ENCODE measurements around the gene HOXC9.

Gene HOXC9

DNA sequence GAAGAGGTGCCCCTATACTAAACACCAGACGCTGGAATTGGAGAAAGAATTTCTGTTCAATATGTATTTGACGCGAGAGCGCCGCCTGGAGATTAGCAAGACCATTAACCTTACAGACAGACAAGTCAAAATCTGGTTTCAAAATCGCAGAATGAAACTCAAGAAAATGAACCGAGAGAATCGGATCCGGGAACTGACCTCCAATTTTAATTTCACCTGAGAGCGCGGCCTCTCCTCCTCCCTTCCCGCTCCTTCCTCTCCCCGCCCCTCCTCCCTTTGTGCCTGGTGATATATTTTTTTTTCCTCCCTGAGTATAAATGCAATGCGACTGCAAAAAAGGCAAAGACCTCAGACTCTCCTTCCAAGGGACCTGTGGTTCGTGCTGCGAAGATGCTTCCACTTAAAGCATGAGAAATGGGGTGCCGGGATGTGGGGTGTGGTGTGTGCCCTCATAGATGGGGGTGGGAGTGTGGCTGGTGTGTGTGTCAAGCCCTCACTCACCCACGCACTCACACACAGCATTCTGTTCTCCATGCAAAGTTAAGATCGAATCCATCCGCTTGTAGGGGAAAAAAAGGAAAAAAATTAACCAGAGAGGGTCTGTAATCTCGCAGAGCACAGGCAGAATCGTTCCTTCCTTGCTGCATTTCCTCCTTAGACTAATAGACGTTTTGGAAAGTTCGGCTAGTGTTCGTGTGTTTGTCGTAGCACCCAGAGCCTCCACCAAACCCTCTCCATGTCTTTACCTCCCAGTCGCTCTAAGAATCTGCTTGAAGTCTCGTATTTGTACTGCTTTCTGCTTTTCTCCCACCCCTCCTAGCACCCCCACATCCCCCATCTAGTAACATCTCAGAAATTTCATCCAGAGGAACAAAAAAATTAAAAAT is 10.5 kb upstream of the HOXC9 start:
- DNase-seq: no peak

DNA sequence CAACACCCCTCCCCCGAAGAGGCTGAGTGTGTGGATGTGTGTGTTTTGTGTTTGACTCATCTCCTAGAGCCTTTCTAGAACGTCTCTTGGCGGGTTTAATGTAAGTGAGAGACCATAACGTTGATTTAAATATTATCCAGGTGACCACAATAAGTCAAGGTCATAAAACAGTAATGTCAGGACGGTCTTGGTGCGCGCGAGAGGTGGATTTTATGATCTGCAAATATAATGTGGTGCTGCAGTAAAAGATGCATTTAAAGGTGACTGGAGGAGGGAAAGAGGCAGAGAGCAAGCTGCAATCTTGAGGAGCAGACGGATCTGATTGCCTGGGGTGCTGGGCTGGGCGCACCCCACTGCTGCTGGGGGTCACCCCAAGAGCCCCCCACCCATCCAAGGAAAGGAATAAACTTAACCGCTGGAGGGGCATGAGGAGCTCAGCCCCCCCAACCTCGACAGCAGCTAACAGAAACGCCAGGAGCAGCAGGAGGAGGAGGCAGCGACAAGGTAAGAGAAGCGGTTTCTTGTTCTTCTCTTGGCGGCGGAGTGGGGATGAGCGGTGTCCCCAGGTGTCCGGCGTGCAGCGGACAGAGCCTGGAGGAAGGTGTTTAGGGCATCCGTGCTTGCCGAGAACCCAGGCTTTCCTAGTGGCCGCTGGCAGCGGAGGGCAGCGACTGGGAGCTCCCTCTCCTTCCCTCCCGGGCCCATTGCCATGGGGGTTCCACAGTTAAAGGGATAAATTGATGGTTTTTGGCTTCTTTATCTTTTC is 9.5 kb upstream of the HOXC9 start:
- no peak for DNase-seq

DNA sequence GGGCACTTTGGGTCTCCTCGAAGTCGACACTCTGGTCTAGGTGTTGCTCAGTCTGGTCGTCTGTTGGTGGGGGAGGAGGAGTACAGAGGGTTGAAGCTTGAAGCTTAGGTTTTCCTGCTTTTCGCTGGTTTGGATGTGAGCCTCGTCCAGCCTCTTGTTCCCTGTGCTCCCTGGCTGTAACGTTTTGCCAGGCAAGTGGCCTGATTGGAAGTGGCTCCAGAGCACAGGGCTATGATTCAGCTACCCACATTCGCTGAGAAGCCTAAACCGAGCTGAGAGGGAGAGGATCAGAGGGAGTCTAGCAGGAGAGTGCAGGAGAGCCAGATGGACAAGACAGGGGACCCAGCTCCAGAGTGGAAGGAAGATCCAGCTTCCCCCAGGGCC is 8.9 kb upstream of the HOXC9 start:
- DNase-seq: no peak

DNA sequence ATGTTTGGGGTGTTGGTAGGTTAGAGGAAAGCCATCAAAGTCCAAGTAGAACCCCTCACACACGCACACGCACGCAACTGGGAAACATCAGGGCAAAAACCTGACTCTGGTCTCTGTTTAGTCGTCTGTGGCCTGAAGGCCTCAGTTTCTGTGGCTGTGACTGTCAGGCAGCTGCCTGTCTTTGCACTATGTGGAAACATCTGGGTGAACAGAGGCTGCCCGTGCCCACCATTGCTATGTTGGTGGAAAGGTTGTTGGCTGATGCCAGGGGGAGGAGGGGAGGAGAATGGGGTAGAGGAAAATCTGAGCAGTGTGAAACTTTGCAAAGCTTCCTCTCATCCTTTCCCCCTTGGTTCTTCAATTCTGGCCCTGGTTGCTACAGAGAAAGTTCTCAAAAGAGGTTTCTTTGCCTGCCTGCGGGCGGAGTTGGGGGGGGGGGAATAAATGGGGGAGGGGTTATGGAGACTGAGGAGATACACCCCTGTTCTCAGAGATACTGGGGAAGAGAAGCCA is 7.5 kb upstream of the HOXC9 start:
- no peak for DNase-seq

DNA sequence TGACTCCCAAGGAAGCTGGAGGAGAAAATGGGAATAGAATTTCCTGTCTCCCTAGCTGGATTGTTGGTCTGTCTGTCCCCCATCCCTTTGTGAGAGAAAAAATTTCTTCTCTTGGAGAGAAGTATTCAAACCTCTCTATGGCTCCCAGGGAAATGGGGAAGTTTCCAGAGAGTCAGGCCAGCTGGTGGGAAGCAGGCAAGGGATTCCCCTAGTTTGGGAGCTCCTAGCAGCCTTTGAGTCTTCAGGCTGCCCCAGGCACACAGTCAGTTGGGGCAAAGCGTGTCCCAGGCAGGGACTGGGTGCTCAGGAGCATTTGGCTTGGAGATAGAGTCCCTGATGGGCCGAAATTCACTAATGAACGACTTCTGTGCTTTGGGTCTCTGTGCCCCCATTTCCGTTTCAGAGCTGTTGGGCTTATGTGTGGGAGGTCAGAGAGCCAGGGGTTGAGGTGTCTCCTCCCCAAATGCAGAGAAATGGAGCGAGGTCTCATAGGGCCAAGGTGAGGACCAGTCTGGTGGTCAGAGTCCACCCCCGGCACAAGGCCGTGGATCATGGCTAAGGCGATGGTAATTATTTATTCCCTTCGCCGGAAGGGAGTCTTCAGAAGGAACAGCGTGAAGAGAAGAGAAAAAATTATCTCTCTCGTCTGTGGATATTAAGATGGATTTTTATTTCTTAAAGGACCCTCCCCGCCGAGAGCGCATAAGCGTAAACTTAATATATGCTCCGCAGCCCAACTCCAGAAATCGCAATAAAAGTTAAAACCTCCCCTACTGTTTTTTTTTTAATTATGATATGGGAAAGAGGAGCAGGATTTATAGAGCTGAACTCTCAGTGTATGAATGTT is 6.6 kb upstream of the HOXC9 start:
- DNase-seq: no peak

DNA sequence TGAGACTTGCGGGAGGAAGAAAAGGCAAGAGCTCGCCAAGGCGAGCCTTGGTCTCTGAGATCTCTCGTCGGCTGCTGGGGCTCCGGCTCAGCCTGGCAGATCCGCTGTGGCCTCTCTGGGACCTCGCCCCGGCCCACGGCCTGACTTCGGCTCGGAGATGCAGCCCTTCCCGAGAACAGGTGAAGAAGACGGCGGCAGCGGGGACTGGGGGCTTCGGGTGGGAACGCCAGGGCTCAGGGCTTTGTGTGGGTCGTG is 6.0 kb upstream of the HOXC9 start:
- no peak for DNase-seq

DNA sequence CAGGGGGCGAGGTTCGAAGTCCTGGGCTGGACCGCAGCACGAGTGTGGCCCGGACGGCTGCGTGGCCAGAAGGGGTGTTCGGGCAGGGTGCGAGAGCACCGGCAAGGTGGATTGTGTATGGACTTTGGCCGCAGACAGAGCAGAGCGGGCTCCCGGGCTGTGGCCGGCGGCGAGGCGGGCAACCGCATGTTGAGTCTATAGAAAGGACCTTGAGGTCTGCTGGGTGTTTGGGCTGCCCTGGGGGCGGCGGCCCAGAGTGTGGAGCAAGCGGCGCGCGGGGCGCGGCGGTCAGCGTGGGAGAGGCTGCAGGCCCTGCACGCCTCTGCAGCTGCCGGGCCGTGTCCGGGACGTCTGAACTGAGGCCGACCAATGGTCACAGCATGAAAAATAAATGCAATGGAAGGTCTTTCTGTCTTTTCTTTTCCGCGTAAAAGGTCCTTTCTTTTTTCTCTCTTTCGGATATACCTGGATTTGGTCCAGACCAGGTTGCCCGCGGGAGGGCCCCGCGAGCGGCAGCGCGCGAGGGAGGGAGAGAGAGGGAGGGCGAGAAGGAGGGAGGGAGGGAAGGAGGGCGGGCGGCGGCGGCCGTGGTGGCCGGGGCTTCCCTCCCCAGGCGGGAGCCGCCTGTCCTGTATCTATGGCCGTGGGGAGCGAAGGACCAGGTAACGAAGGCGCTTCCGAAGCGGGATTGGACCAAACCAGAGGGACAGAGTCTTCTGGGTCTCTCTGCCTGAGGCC is 5.5 kb upstream of the HOXC9 start:
- no peak for DNase-seq

DNA sequence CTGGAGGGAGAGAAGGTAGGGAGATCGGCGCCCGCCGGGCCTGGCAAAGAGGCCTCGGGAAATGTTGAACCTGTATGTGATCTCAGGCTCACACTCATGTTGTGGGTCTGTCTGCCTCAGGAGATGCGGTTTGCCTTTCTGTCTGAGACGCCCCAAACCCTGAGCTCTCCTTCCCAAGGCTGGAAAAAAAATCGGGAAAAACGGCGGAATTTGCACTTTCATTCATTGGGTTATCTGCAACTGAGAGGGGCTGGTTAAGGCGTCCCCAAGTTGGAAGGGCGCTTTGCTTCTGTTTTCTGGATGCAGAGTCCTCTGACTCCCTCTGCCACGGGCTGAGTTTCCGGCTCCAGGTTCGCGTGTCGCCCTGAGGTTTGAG is 5.0 kb upstream of the HOXC9 start:
- DNase-seq: no peak

DNA sequence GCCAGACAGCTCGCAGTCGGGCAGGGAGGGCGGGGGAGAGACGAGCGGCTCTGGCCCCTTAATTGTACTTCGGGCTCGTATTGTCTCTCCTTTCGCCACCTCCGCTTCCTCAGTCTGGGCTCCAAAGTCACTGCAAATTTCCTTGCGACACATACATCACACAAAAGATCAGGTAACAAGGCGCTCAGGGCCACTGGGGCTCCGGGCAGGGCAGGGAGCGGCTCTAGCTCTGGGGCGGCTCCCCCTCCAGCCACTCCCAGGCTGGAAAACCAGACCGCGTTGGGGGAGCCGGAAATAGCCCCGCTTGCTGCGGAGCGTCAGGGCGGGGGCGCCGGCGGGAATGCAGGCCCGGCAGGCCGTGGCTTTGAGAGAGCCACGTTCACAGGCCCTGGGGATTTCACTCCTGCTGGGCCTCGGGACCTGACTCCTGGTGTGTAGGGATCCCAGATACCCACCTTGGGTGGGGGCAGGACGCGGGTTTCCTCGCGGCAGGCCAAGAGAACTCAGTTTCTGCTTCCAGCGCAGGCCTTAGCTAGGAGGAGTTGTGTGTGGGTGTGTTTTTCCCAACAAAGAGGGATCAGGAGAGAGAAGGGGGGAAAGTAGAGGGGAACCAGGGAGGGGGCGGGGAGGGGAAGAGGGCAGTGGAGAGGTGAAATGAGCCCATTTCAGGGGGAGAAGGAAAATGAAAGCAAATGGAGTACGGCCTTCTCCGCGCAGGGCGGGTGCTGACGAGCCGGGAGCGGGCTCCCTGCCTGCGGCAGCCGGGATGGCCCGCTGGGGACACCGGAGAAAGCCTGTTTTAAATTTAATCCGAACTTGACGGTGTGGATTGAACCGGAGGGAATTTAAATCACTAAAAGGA is 4.4 kb upstream of the HOXC9 start:
- DNase-seq: no peak

DNA sequence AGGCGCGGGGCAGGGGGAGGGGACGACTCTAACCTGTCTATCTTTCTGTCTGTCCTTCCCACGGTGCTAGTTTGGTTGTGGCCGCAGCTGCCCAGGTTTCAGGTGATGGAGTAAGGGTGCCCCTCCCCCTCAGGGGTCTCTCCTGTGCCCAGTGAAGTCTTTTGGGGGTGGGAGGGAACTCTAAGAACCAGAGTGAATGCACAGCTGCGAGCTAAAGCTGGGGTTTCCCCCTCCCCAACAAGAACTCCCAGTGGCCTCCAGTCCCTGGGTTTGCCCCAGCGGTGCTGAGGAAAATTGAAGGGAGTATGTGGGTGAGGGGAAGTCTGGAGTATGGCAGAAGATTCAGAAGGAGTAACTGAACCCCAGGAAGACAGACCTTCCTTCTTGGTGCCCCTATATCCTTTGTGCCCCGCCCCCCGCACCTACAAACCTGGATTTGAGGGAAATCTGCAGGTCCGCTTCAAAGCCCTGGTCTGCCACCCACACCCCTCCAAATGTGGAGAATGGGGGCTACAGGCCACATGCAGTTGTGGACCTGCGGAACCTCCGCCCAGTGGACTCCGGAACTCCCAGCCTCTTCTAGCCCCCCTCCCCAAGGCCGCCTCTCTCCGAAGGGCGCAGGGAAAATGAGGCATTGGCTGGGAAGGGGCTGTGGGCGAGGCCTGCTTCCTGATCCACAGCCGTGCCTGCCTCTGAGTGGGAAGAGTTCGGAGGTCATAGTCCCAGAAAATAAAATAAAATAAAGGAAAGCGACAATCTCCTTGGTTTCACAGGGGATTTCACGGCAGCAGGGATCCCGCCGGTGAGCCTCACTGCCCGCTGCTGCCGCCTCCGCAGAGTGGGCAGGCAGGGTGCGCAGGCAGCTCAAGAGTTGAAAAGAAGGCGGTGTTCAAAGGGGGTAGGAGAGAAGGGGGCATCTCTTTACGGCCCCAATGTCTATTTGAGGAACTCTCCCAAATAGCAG is 3.4 kb upstream of the HOXC9 start:
- DNase-seq: no peak

DNA sequence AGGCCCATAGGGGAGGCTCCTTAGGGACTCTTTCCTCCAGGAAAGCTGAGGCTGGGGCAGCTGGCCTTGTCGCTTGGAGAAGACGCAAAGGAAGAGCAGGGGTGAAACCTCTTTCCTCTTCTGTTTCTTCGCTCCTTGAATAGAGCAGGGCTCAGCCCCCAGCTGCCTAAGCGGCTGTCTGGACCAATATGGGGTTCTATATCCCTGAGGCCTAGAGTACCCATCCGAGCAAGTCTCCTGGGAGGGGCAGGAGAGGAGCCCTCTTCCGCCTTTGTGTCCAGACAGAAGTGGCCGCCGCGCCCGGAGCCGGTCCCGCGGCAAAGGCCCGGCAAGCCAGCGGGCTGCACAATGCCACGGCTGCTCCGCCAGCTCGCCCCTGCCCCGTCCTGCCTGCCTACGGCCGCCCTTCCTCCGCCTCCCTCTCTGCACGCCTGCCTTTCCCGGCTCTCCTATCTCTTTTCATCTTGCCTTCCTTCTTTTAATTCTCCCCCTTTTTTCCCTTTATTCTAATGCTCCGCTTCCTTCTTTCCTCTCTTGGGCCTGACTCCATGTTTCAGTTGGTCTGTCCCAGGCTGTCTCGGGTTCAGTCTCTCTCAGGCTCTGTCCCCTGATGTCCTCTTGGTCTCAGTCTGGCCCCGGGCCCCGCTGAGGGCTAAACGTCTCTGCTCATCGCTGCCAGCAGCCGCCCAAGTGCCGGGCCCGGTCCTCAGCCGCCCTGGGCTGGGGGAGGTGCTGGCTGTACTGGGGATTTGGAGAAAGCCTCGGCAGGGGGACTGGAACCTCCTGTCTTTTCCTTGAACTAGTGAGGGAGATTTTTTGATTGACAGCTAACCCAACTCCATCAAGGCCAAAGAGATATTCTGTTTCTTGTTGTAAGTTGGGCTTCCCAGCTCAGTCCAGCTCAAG is 2.5 kb upstream of the HOXC9 start:
- no peak for DNase-seq

DNA sequence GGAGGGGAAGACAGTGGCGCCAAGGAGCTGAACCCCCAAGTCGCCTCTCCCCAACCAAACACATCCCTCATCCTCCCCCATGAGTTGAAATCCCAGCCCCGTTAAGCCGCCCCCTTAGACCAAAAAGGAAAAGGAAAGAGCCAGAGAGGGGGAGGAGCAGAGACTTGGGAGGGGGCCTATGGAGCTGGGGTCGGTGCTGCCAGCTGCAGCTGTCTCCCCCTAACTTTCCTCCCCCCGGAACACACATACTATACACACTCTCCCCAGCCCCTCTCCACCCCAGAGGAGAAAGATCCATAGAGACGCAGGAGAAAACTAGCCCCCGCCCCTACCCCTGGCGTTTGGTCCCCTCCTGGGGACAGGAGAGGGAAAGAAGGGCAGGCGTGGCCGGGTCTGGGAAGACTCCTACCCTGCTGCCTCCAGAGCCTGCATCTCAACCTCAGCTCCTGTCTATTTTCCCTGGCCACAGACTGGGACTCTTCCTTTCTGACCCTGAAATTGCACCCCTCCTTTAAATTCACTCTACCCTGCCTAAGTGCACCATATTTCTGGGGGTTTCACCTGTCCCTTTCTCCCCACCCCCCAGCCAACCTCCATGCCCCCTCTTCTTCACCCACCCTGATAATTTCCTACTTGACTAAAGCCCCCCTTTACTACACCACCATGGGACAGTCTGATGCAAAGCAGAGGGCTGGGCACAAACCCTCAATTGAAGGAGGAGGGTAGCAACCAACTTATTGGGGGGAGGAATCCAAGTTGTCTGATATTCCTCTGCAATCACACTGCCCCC is 1.7 kb upstream of the HOXC9 start:
- no peak for DNase-seq

DNA sequence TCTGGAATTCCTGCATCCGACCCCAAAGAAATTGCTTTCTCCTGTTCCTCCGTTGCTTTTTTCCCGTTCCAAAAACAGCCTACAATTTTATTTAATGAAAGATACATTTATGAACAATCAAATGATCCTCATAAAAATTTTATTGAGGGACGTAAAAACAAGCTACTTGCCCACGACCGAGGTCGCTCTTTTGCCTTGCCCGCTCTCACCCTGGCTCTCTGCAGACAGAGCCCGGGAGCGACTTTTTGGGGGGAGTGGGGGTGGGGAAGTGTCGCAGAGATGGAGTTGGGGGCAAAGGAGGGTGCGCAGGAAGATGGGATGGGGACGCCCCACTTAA is 1.1 kb upstream of the HOXC9 start:
- no peak for DNase-seq

DNA sequence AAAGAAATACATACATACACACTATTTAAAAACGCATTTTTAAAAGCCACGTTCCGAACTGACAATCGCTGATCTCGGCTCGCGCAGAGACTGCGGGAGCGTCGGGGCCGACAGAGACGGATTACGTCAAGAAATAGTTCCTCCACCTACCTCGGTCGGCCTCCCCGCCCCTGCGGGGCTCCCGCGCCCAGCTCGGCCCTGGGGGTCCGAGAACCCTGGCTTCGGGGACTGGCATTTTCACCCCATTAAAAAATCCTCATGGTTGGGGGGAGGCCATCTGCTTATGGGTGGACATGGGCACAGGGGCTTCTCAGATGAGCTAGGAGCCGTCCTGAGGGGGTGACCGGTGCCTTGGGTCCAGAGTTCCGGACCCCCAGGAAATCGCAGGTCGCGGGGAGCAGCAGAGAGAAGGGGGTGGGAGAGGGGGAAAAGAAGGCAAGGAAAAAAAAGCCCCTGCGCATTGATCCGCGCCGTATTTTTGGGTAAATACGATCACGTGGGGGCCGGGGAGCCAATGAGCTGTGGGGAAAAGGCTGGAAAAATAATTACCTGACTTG is 324 bp upstream of the HOXC9 start:
- peak; percentile 55 for DNase-seq

DNA sequence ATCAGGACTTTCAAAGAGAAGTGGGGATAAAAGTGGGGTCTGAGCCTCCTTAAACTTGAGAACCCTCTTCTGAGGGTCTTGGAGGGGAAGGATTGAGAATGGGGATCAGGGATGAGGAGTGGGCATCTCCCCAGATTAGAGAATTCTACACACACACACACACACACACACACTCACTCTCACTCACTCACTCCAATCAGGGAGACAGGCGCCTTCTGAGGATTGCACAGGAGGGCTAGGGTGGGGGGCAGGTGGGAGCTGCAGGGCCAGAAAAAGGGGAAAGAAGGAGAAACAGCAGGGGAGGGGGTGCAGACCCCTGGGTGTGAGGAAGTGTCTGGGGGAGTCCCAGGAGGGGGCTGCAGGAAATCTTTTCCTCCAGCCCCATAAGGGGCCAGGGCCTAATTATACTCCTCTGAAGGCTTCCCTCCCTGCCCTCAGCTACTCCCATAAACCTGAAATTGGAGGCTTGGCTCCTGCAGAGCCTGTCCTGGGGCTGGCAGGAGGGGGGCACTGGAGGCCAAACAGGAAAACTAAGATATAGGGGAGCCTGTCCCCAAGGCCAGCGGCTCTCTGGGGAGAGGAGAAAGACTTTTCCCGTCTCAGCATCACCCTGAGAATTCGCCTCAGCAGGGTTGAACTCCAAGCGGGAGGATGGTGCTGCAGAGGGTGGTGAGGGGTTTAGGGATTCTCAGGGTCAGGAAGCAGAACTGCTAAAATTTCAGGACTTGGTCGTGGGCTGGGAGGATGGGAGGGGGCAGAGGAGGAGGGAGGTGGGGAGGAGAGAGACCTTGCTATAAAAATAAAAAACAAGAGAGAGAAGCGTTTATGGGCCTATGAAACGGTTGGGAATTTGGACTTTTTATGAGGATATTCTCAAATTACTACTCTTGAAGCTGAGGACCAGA is 1.6 kb downstream of the HOXC9 start:
- no peak for DNase-seq

DNA sequence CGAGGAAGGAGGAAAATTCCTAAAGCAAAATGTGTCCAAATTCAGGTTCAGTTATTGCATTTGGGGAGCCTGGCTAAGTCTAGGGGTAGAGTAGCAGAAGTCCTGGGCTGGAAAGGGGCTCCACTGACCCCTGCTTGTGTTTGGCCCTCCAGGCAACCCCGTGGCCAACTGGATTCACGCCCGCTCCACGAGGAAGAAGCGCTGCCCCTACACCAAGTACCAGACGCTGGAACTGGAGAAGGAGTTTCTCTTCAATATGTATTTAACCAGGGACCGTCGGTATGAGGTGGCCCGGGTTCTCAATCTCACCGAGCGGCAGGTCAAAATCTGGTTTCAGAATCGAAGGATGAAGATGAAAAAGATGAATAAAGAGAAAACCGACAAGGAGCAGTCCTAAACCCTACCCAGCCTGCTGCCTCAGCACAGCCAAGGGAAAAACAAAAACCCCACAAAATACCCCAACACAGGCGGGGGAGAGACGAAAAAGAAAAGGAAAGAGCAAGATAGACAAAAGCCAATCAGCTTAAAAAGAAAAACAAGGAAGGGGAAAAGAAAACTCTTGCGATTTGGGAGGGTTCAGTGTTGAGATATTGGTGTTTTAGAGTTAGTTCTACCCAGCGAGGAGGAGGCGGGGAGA is 2.4 kb downstream of the HOXC9 start:
- DNase-seq: no peak

DNA sequence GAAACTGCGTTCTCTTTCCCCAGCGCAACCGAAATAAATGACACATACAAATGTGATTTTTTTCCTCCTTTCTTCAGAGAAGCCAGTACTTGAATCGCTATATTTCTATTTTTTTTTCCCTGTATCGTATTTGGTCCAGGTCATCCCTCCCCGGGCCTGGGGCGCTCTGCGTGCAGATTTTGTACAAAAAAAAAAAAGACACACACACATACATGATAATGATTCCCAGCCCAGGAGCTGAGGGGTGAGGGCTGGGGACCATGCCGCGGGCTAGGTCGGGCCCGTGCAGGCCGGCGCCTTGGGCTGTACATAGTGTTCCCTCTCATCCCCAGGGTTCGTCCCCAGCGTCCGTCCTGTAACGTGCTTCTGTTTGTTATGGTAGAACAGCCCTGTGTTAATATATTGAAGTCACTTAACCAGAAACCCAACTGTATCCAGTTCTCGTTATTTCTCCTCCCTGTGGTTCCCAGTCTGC is 3.0 kb downstream of the HOXC9 start:
- no peak for DNase-seq
